Measurements from ENCODE around the gene SH3TC1. TPM values are rescaled to one million over a fixed set of nuclear protein-coding genes. Genes with fewer than 3 reads are reported as not detected.

SH3TC1 gene
- total RNA-seq, 1 donor from 2014 or later, result 12.5 TPM

DNA sequence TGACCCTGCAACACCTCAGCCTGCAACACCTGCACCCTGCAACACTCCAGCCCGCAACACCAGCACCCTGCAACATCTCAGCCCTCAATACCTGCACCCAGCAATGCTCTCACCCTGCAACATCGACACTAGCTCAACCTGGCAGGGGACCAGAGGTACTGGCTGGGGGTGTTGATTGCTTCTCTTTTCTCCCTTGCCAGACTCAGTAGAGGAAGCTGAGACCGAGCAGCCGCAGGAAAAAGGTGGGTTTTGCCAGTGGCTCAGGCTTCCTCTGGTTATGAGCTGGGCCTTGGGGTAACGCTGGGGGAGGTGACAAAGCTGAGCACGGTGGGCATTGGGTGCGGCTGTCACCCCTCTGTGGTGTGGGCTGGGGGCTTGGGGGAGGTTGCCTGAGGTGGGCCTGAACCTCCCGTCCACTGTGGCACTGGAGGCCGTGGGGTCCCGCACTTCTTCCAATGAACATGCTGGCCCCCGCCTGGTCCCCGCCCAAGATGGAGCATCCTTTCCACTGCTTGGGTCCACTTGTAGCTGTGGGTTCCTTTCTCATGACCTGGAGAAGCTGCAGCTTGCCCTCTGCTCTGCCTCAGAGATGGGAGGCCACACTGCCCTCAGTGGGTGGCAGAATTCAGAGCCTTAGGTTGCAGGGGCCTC is 26.0 kb downstream of the SH3TC1 start:
- no peaks in the 10 kb centered on the region for H3K36me3 Mint-ChIP-seq (ENCODE audit: insufficient read depth)
- no peak for DNase-seq (ENCODE audit: low spot score, unreplicated experiment)
- no peak overlapping the region for H3K27ac Mint-ChIP-seq
- H3K4me3 Mint-ChIP-seq (ENCODE audit: low read depth), result no peak overlapping the region
- no peaks in the 10 kb centered on the region for H3K9me3 Mint-ChIP-seq (ENCODE audit: low read depth)
- H3K27me3 Mint-ChIP-seq, result no peaks in the 10 kb centered on the region
- TF ChIP-seq, protein P1, sequence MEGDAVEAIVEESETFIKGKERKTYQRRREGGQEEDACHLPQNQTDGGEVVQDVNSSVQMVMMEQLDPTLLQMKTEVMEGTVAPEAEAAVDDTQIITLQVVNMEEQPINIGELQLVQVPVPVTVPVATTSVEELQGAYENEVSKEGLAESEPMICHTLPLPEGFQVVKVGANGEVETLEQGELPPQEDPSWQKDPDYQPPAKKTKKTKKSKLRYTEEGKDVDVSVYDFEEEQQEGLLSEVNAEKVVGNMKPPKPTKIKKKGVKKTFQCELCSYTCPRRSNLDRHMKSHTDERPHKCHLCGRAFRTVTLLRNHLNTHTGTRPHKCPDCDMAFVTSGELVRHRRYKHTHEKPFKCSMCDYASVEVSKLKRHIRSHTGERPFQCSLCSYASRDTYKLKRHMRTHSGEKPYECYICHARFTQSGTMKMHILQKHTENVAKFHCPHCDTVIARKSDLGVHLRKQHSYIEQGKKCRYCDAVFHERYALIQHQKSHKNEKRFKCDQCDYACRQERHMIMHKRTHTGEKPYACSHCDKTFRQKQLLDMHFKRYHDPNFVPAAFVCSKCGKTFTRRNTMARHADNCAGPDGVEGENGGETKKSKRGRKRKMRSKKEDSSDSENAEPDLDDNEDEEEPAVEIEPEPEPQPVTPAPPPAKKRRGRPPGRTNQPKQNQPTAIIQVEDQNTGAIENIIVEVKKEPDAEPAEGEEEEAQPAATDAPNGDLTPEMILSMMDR (IDR thresholded peaks at IDR 0.05; ENCODE audit: unreplicated experiment), result no peak
- peaks cover 18% of the 10 kb centered on the region for H3K4me1 Mint-ChIP-seq (ENCODE audit: low read depth)

DNA sequence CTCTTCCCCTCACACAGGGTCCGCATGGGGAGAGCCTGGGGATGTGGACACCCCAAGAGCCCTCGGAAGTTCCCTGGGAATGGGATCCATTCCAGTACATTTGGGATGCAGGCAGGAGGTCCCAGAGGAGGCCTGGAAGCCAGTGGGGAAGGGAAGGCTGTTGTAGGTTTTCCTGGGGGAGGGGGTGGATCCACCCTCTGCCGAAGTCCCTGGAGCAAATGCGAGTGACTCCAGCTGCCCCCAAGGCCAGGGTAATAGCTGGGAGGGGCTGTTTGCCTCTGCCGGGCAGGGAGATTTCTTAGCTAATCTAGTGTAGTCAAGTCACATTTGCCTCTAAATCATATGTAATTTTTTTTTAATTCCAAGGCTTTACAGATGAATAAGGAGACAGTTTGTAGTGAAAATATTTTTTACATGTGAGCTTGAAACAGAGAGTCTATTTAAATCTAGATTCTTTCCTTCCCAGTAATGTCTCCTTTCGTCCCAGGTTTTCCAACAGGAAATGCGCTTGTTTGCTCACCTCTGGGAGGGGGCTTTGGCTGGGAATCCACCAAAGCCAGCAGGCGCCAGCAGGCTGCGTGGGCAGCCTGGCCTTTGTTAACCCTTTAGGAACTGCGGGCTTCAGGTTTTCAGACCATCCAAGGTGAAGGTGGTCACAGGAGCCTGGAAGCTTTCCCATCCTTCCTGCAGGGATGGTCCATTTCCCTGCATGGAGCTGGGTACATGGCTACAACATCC is 26.8 kb downstream of the SH3TC1 start:
- Mint-ChIP-seq H3K9me3 (ENCODE audit: low read depth) (no peaks in the 10 kb centered on the region), H3K4me3 (ENCODE audit: low read depth) (peak overlapping the region; percentile 11), H3K4me1 (ENCODE audit: low read depth) (peaks cover 18% of the 10 kb centered on the region), H3K36me3 (ENCODE audit: insufficient read depth) (no peaks in the 10 kb centered on the region), H3K27me3 (no peaks in the 10 kb centered on the region), H3K27ac (peak overlapping the region; percentile 69)
- DNase-seq (ENCODE audit: low spot score, unreplicated experiment), result no peak
- TF ChIP-seq, protein P1 (IDR thresholded peaks at IDR 0.05; ENCODE audit: unreplicated experiment), result no peak

DNA sequence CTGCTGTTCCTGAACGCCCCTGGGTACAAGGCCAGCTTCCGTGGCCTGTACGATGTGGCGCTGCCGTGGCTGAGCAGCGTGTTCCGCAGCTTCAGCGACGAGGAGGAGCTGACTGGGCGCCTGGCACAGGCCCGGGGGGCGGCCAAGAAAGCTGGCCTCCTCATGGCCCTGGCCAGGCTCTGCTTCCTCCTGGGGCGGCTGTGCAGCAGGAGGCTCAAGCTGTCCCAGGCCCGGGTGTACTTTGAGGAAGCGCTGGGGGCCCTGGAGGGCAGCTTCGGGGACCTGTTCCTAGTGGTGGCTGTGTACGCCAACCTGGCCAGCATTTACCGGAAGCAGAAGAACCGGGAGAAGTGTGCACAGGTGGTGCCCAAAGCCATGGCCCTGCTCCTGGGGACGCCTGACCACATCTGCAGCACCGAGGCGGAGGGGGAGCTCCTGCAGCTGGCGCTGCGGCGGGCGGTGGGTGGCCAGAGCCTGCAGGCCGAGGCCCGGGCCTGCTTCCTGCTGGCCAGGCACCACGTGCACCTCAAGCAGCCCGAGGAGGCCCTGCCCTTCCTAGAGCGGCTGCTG is 28.2 kb downstream of the SH3TC1 start:
- DNase-seq (ENCODE audit: low spot score, unreplicated experiment), result no peak
- Mint-ChIP-seq H3K9me3 (ENCODE audit: low read depth) (no peaks in the 10 kb centered on the region), H3K27me3 (no peaks in the 10 kb centered on the region), H3K4me1 (ENCODE audit: low read depth) (peaks cover 18% of the 10 kb centered on the region), H3K4me3 (ENCODE audit: low read depth) (no peak overlapping the region), H3K27ac (no peak overlapping the region), H3K36me3 (ENCODE audit: insufficient read depth) (no peaks in the 10 kb centered on the region)
- TF ChIP-seq, protein P1 (IDR thresholded peaks at IDR 0.05; ENCODE audit: unreplicated experiment), result no peak

GRCh38 chr4:8227771-8228318 is 28.8 kb downstream of the SH3TC1 start:
- Mint-ChIP-seq H3K27ac (no peak overlapping the region), H3K27me3 (no peaks in the 10 kb centered on the region), H3K4me3 (ENCODE audit: low read depth) (no peak overlapping the region), H3K9me3 (ENCODE audit: low read depth) (no peaks in the 10 kb centered on the region), H3K4me1 (ENCODE audit: low read depth) (peaks cover 18% of the 10 kb centered on the region), H3K36me3 (ENCODE audit: insufficient read depth) (no peaks in the 10 kb centered on the region)
- no peak for DNase-seq (ENCODE audit: low spot score, unreplicated experiment)
- TF ChIP-seq, protein P1 (IDR thresholded peaks at IDR 0.05; ENCODE audit: unreplicated experiment), result no peak
